ENCODE data around the gene PTGDR2.

Gene PTGDR2

DNA sequence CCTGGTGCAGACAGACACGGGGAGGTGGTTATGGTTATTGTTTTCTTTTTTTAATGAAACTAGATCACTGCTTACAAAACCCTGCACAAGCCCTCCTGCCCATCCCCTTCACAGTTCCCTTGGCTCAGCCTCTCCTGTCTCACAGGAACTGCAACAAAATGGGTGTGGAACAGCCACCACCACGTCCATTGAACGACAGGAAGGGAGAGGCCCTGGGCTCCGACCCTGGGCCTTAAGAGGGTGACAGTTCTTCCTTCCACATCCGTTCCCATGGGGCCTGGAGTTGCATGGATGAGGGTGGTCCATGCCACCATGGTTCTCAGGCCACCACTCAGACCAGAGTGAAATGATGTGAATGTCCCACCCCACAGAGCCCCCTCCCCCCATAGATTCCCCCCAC lies 34.9 kb upstream of the PTGDR2 start:
- Histone ChIP-seq H3K9ac (ENCODE audit: low read length) (no peak overlapping the region), H3K4me3 (ENCODE audit: insufficient read depth, low read length, poor library complexity, severe bottlenecking) (no peak overlapping the region), H2AFZ (ENCODE audit: low read depth, low read length, severe bottlenecking) (no peak overlapping the region)

GRCh38 chr11:60889869-60890311 lies 34.1 kb upstream of the PTGDR2 start:
- no peak overlapping the region for H3K27ac ChIP-seq (ENCODE audit: low read depth, low read length)

More for the DNA sequence above, 34.9 kb upstream of the PTGDR2 start:
- H3F3A ChIP-seq (ENCODE audit: insufficient read depth): 0 out of 2 replicates have a peak, but pooled peaks cover 4% of the 10 kb centered on the region
- H3K9me2 ChIP-seq (replicated peaks; ENCODE audit: insufficient read depth, low read length): no peaks in the 10 kb centered on the region
- TF ChIP-seq, protein P1, sequence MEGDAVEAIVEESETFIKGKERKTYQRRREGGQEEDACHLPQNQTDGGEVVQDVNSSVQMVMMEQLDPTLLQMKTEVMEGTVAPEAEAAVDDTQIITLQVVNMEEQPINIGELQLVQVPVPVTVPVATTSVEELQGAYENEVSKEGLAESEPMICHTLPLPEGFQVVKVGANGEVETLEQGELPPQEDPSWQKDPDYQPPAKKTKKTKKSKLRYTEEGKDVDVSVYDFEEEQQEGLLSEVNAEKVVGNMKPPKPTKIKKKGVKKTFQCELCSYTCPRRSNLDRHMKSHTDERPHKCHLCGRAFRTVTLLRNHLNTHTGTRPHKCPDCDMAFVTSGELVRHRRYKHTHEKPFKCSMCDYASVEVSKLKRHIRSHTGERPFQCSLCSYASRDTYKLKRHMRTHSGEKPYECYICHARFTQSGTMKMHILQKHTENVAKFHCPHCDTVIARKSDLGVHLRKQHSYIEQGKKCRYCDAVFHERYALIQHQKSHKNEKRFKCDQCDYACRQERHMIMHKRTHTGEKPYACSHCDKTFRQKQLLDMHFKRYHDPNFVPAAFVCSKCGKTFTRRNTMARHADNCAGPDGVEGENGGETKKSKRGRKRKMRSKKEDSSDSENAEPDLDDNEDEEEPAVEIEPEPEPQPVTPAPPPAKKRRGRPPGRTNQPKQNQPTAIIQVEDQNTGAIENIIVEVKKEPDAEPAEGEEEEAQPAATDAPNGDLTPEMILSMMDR (IDR thresholded peaks at IDR 0.05; ENCODE audit: insufficient read depth, low read length, poor library complexity, severe bottlenecking): no peak
- TF ChIP-seq EZH2phosphoT487 (conservative IDR thresholded peaks at IDR 0.05; ENCODE audit: low read length): no peak
- H3K36me3 ChIP-seq (ENCODE audit: low read length): 0 out of 2 replicates have a peak, but pooled peaks cover 6% of the 10 kb centered on the region
- H3K9me3 ChIP-seq (ENCODE audit: insufficient read depth, low read length): no peaks in the 10 kb centered on the region
- no peaks in the 10 kb centered on the region for H3K27me3 ChIP-seq (ENCODE audit: low read length)
- H3K4me2 ChIP-seq (ENCODE audit: low read depth, low read length, poor library complexity, severe bottlenecking): no peak overlapping the region
- H4K20me1 ChIP-seq (ENCODE audit: low read depth, low read length): no peaks in the 10 kb centered on the region
- H3K27ac ChIP-seq (ENCODE audit: low read depth, low read length): no peak overlapping the region
- H3K79me2 ChIP-seq (ENCODE audit: insufficient read depth, low read length): no peaks in the 10 kb centered on the region

GRCh38 chr11:60887556-60887955 lies 31.8 kb upstream of the PTGDR2 start:
- Histone ChIP-seq H3K36me3 (ENCODE audit: low read length) (0 out of 2 replicates have a peak, but pooled peaks cover 5% of the 10 kb centered on the region), H3K4me3 (ENCODE audit: insufficient read depth, low read length, poor library complexity, severe bottlenecking) (no peak overlapping the region), H3K79me2 (ENCODE audit: insufficient read depth, low read length) (no peaks in the 10 kb centered on the region), H3K27me3 (ENCODE audit: low read length) (no peaks in the 10 kb centered on the region), H3K4me2 (ENCODE audit: low read depth, low read length, poor library complexity, severe bottlenecking) (no peak overlapping the region), H3K9me2 (replicated peaks; ENCODE audit: insufficient read depth, low read length) (no peaks in the 10 kb centered on the region), H3K9ac (ENCODE audit: low read length) (no peak overlapping the region), H2AFZ (ENCODE audit: low read depth, low read length, severe bottlenecking) (no peak overlapping the region), H3K9me3 (ENCODE audit: insufficient read depth, low read length) (no peaks in the 10 kb centered on the region), H3F3A (ENCODE audit: insufficient read depth) (0 out of 2 replicates have a peak, but pooled peaks cover 4% of the 10 kb centered on the region), H3K27ac (ENCODE audit: low read depth, low read length) (no peak overlapping the region), H4K20me1 (ENCODE audit: low read depth, low read length) (no peaks in the 10 kb centered on the region)
- TF ChIP-seq, protein P1 (IDR thresholded peaks at IDR 0.05; ENCODE audit: insufficient read depth, low read length, poor library complexity, severe bottlenecking): peak; percentile 50
- no peak for TF ChIP-seq EZH2phosphoT487 (conservative IDR thresholded peaks at IDR 0.05; ENCODE audit: low read length)

More at GRCh38 chr11:60889869-60890311, 34.1 kb upstream of the PTGDR2 start:
- no peaks in the 10 kb centered on the region for H3K9me2 ChIP-seq (replicated peaks; ENCODE audit: insufficient read depth, low read length)
- H3K27me3 ChIP-seq (ENCODE audit: low read length): no peaks in the 10 kb centered on the region
- 0 out of 2 replicates have a peak, but pooled peaks cover 6% of the 10 kb centered on the region for H3K36me3 ChIP-seq (ENCODE audit: low read length)
- TF ChIP-seq, protein P1 (IDR thresholded peaks at IDR 0.05; ENCODE audit: insufficient read depth, low read length, poor library complexity, severe bottlenecking): no peak
- no peaks in the 10 kb centered on the region for H4K20me1 ChIP-seq (ENCODE audit: low read depth, low read length)
- H3K79me2 ChIP-seq (ENCODE audit: insufficient read depth, low read length): no peaks in the 10 kb centered on the region
- no peaks in the 10 kb centered on the region for H3K9me3 ChIP-seq (ENCODE audit: insufficient read depth, low read length)
- 0 out of 2 replicates have a peak, but pooled peaks cover 4% of the 10 kb centered on the region for H3F3A ChIP-seq (ENCODE audit: insufficient read depth)
- no peak overlapping the region for H3K4me3 ChIP-seq (ENCODE audit: insufficient read depth, low read length, poor library complexity, severe bottlenecking)
- H3K9ac ChIP-seq (ENCODE audit: low read length): no peak overlapping the region
- no peak overlapping the region for H2AFZ ChIP-seq (ENCODE audit: low read depth, low read length, severe bottlenecking)
- H3K4me2 ChIP-seq (ENCODE audit: low read depth, low read length, poor library complexity, severe bottlenecking): no peak overlapping the region

Data from SU-DHL-6 (cell line).